Fibroblast of lung (primary cell): ENCODE measurements around the gene TADA2A. TPM values are rescaled to one million over a fixed set of nuclear protein-coding genes. Genes with fewer than 3 reads are reported as not detected.
A peak's percentile ranks its signal among the peaks of the same experiment; 100 is the strongest.

Source experiments
- DNase-seq, 2 donors: peaks; one replicate each; pipeline versions ENCODE4 v3.0.0 to v3.0.0-alpha.2; 2010; ENCODE audit warnings: low read depth in 2 of 2
- H2AFZ ChIP-seq: 2 replicates; pipeline ENCODE4 v1.5.1; 2012; ENCODE audit warnings: low read length, control low read depth, inconsistent platforms
- H3K27ac ChIP-seq: 2 replicates; pipeline ENCODE4 v1.5.1; 2011; ENCODE audit warnings: low read length, control low read depth; ENCODE audit not compliant: insufficient read depth
- H3K27me3 ChIP-seq: 2 replicates; pipeline ENCODE4 v1.5.1; 2011; ENCODE audit warnings: mild to moderate bottlenecking, low read length; ENCODE audit not compliant: control insufficient read depth, insufficient read depth
- H3K36me3 ChIP-seq: 2 replicates; pipeline ENCODE4 v1.5.1; 2011; ENCODE audit warnings: low read length; ENCODE audit not compliant: control insufficient read depth, insufficient read depth
- H3K4me1 ChIP-seq: 2 replicates; pipeline ENCODE4 v1.5.1; 2011; ENCODE audit warnings: low read length; ENCODE audit not compliant: control insufficient read depth, insufficient read depth; ENCODE audit errors: extremely low read depth
- H3K4me2 ChIP-seq: 2 replicates; pipeline ENCODE4 v1.5.1; 2011; ENCODE audit warnings: low read length, control low read depth; ENCODE audit not compliant: insufficient read depth; ENCODE audit errors: extremely low read depth
- H3K4me3 ChIP-seq, 4 experiments: fragments of 200-600 bp in 1 of 4; sonication (generic) in 1 of 4; replicated peaks in 1 of 4; 2 replicates each; pipeline ENCODE4 v1.5.1; 2011 to 2016; ENCODE audit warnings: low read length in 4 of 4, low read depth in 3 of 4, mild to moderate bottlenecking in 3 of 4, control low read depth in 2 of 4, inconsistent platforms in 1 of 4, mixed read lengths in 1 of 4; ENCODE audit not compliant: insufficient read depth in 1 of 4; ENCODE audit errors: control extremely low read depth in 1 of 4
- H3K79me2 ChIP-seq: 2 replicates; pipeline ENCODE4 v1.5.1; 2012; ENCODE audit warnings: mild to moderate bottlenecking, low read length, inconsistent platforms; ENCODE audit not compliant: control insufficient read depth, insufficient read depth
- H3K9ac ChIP-seq: 2 replicates; pipeline ENCODE4 v1.5.1; 2011; ENCODE audit warnings: mild to moderate bottlenecking, low read length, control low read depth; ENCODE audit not compliant: insufficient read depth
- H3K9me3 ChIP-seq: 2 replicates; pipeline ENCODE4 v1.5.1; 2012; ENCODE audit warnings: low read depth, low read length; ENCODE audit not compliant: control insufficient read depth, insufficient read depth
- H4K20me1 ChIP-seq: 2 replicates; pipeline ENCODE4 v1.5.1; 2011; ENCODE audit warnings: low read length; ENCODE audit not compliant: control insufficient read depth, insufficient read depth; ENCODE audit errors: extremely low read depth
- EZH2 ChIP-seq: IDR thresholded peaks from 2 replicates; pipeline ENCODE4 v1.5.1; 2012; ENCODE audit warnings: low read length, control low read depth, mild to moderate bottlenecking; ENCODE audit errors: missing control alignments
- polyA plus RNA-seq, 2 donors: library from polyadenylated mRNA; depleted of rRNA in 1 of 2; stranded (reverse) in 1 of 2; unstranded in 1 of 2; fragments of >200 nt; gene quantifications; 2 replicates each; pipeline ENCODE4 v1.2.1, GENCODE V29; 2011 to 2012; ENCODE audit warnings: missing spikeins in 1 of 2
- total RNA-seq: library from RNA; depleted of rRNA; stranded (reverse); fragments of >200 nt; gene quantifications from 2 replicates; pipeline ENCODE4 v1.2.1, GENCODE V29; 2014
- TF ChIP-seq, protein P1 (sequence below), 2 donors: IDR thresholded peaks in 1 of 2; conservative IDR thresholded peaks in 1 of 2; 1 replicate in 1 of 2; 2 replicates in 1 of 2; pipeline ENCODE4 v1.5.1; 2011 to 2012; ENCODE audit warnings: low read length in 2 of 2, control low read depth in 1 of 2, inconsistent platforms in 1 of 2, low read depth in 1 of 2, mild to moderate bottlenecking in 1 of 2

TADA2A gene
- total and polyA plus RNA-seq, 2 donors (not counting 1 experiment from before 2014, with no cell fraction given): 18.7 to 23.9 TPM

DNA sequence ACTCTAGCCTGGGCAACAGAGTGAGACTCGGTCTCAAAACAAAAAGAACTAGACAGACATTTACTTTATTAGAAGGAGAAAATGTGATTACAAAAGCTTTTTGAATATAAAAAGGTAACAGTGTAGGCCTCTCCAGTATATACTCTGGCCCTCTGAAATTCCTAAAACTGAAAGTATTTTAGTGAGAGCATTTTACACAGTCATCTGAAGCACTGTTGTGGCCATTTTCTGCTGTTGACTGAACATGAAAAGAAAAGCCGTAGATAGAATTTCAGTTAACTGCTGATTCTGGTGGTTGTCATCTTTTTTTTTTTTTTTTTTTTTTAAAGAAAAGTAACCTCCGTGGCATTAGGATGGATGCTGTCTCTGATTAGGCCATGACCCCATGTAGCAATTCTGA lies 98.6 kb downstream of the TADA2A start:
- no peak overlapping the region for H3K4me3 ChIP-seq
- H3K36me3 ChIP-seq: peaks cover 9% of the 10 kb centered on the region
- no peak overlapping the region for H3K27ac ChIP-seq
- no peak overlapping the region for H2AFZ ChIP-seq
- H4K20me1 ChIP-seq: peaks cover 4% of the 10 kb centered on the region
- no peak for DNase-seq
- no peaks in the 10 kb centered on the region for H3K27me3 ChIP-seq
- H3K79me2 ChIP-seq: peaks cover 96% of the 10 kb centered on the region
- no peaks in the 10 kb centered on the region for H3K9me3 ChIP-seq
- no peak overlapping the region for H3K4me2 ChIP-seq
- no peaks in the 10 kb centered on the region for H3K4me1 ChIP-seq
- no peak for TF ChIP-seq EZH2
- TF ChIP-seq, protein P1, sequence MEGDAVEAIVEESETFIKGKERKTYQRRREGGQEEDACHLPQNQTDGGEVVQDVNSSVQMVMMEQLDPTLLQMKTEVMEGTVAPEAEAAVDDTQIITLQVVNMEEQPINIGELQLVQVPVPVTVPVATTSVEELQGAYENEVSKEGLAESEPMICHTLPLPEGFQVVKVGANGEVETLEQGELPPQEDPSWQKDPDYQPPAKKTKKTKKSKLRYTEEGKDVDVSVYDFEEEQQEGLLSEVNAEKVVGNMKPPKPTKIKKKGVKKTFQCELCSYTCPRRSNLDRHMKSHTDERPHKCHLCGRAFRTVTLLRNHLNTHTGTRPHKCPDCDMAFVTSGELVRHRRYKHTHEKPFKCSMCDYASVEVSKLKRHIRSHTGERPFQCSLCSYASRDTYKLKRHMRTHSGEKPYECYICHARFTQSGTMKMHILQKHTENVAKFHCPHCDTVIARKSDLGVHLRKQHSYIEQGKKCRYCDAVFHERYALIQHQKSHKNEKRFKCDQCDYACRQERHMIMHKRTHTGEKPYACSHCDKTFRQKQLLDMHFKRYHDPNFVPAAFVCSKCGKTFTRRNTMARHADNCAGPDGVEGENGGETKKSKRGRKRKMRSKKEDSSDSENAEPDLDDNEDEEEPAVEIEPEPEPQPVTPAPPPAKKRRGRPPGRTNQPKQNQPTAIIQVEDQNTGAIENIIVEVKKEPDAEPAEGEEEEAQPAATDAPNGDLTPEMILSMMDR (conservative IDR thresholded peaks at IDR 0.05 in 1 of 2, IDR thresholded peaks at IDR 0.05 in 1 of 2; ENCODE audit: low read depth in 1 of 2, low read length in 2 of 2): no peak
- no peak overlapping the region for H3K9ac ChIP-seq

DNA sequence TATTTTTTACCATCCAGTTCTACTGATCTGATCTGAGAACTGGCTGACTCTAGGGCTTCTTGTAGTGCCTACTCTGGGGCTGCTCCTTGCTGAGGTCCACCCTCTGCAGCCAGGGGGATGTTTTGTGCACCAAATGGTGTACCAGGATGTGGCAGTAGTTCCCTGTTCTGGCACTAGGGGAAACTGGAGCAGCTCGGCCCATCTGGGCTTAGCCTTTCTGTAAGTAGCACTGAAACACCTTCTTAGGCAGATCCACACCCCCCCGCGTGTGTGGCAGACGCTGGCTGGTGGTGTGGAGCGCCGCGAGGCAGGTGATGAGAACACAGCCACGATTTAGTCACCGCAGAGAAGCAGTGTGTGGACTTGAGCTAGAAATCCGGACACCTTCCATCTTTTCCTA lies 100.0 kb downstream of the TADA2A start:
- no peak for TF ChIP-seq EZH2
- TF ChIP-seq, protein P1 (conservative IDR thresholded peaks at IDR 0.05 in 1 of 2, IDR thresholded peaks at IDR 0.05 in 1 of 2; ENCODE audit: low read depth in 1 of 2, low read length in 2 of 2): peak; percentile 43 to 66
- H3K4me2 ChIP-seq: no peak overlapping the region

DNA sequence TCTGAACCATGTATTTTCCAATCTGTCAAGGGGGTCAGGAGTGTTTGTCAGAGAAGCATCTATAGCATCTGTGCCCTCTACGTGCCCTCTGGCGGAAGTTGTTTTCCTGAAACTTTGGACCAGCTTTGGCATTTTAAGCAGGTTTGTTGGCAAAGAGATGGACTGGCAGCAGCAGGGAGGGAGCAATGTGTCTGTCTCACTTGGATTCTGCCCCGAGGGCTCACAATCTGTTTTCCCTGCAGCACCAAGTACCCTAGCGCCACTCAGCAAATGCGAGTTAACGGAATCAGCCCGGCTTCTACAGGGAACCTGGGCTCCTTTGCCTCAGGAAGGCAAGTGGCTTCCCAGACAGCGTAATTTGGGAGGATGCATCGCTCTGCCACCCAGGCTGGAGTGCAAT lies 100.4 kb downstream of the TADA2A start:
- Histone ChIP-seq H3K4me1 (no peaks in the 10 kb centered on the region), H3K9me3 (no peaks in the 10 kb centered on the region), H3K4me3 (no peak overlapping the region), H3K36me3 (peaks cover 14% of the 10 kb centered on the region), H3K27me3 (no peaks in the 10 kb centered on the region), H3K4me2 (no peak overlapping the region), H3K79me2 (peaks cover 91% of the 10 kb centered on the region), H3K9ac (no peak overlapping the region), H4K20me1 (peaks cover 1% of the 10 kb centered on the region), H2AFZ (no peak overlapping the region), H3K27ac (no peak overlapping the region)
- TF ChIP-seq, protein P1 (conservative IDR thresholded peaks at IDR 0.05 in 1 of 2, IDR thresholded peaks at IDR 0.05 in 1 of 2; ENCODE audit: low read depth in 1 of 2, low read length in 2 of 2): no peak
- no peak for TF ChIP-seq EZH2
- no peak for DNase-seq

More for the DNA sequence above, 100.0 kb downstream of the TADA2A start:
- peak; percentile 36 to 46 for DNase-seq
- H4K20me1 ChIP-seq: peaks cover 1% of the 10 kb centered on the region
- peaks cover 93% of the 10 kb centered on the region for H3K79me2 ChIP-seq
- no peaks in the 10 kb centered on the region for H3K27me3 ChIP-seq
- H3K4me3 ChIP-seq: no peak overlapping the region
- H3K9me3 ChIP-seq: no peaks in the 10 kb centered on the region
- H3K4me1 ChIP-seq: no peaks in the 10 kb centered on the region
- no peak overlapping the region for H2AFZ ChIP-seq
- no peak overlapping the region for H3K27ac ChIP-seq
- H3K36me3 ChIP-seq: peaks cover 12% of the 10 kb centered on the region
- H3K9ac ChIP-seq: no peak overlapping the region
